ENCODE data around the gene KCNIP3.
"Not testable (repeated sequence)": the region's sequence is repeated elsewhere in the genome, so short reads cannot be mapped to it uniquely, and the experiment has no call there.

KCNIP3 gene

DNA sequence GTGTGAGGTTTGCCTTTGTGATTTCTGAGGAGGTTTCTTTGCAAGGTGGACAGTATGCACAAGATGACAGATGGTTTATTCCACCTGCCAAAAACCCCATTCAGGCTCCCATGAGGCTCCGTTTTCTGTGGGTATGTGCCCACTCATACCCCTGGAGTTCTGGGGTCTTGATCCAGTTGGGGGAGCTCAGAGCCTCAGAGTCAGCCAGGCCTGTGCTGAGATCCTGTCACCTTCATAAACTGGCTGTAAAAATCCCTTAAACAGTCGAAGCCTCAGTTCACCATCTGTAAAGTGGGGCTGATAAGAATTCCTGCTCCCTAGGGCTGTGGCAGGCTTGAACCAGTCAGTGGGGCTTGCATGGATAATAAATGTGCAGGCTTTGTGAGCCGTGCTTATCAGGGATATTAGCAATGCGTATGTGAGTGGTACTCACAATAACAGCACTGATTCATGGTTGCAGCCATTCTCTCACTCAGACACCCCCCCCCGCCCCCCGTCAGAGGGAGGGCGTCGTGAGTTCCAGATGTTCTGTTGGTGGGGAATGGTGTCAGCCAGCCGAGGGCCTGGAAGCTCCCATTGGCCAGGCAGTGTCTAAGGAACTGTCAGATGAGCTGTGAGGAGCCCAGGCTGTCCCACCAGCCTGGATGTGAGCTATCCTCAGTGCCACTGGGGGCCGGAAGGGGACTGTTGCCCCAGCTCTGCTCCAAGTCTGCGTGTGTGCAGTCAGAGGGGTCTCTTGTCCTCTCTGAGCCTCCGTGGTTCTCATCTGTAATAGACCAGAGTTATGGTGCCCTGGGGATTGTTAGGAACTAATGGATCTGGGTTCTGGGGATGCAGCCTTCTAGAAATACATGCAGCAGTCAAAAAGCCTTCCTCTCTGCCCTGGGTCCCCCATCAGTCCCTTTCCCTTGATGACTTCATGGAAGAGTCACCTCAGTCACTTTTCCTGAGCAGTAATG, 51.7 kb downstream of the KCNIP3 start:
- DNase-seq (ENCODE audit: low read depth in 2 of 2), result no peak

GRCh38 chr2:95349568-95350322, 52.6 kb downstream of the KCNIP3 start:
- no peak for DNase-seq (ENCODE audit: low read depth in 2 of 2)

- DNase-seq (ENCODE audit: low read depth in 2 of 2), result no peak
Measured at GRCh38 chr2:95350368-95350767, 53.2 kb downstream of the KCNIP3 start.

DNA sequence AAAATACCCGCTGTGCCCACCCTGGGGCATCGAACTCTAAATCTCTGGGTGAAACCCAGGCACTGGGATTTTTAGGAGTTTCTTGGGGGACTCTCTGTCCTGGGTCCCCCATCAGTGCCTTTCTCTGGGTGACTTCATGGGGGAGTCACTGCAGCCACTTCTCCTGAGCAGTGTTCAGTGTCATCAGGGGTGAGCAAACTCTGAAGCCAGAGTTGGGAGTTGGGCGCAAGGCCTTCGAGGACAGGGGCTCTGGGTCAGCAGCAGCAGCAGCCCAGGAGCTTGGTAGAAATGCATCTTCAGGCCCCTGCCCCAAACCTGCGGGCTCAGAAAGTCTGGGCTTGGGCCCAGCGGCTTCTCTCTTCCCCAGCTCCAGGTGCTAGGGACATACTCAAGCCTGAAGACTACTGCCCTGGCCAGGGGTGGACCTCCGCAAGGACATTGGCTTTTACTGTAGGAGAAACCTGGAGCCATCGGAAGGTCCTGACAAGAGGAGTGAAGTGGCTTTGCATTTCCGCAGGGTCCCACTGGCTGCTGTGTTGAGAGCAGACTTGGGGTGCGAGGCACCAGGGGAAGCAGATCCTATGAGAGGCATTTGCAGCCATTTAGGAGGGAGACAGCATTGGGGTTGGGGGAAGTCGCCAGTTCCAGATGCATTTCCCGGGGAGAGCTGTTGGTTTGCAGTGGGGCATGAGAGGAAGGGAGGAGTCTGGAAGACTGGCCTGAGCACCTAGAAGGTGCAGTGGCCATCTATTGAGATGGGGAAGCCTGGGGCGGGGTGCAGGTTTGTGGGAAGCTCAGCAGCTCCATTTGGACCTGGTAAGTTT, 53.8 kb downstream of the KCNIP3 start:
- DNase-seq (ENCODE audit: low read depth in 2 of 2), result no peak

DNA sequence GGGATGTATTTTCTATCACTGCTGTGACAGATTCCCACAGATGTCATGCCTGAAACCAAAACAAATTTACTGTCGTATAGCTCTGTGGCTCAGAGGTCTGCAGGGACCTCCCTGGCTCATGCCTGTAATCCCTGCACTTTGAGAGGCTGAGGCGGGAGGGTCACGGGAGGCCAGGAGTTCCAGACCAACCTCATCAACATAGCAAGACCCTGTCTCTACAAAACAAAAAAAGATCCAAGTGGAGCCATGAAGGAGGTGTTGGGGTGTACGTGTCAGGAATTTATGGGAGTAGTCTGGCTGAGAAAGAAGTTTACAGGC, 54.4 kb downstream of the KCNIP3 start:
- no peak for DNase-seq (ENCODE audit: low read depth in 2 of 2)

DNA sequence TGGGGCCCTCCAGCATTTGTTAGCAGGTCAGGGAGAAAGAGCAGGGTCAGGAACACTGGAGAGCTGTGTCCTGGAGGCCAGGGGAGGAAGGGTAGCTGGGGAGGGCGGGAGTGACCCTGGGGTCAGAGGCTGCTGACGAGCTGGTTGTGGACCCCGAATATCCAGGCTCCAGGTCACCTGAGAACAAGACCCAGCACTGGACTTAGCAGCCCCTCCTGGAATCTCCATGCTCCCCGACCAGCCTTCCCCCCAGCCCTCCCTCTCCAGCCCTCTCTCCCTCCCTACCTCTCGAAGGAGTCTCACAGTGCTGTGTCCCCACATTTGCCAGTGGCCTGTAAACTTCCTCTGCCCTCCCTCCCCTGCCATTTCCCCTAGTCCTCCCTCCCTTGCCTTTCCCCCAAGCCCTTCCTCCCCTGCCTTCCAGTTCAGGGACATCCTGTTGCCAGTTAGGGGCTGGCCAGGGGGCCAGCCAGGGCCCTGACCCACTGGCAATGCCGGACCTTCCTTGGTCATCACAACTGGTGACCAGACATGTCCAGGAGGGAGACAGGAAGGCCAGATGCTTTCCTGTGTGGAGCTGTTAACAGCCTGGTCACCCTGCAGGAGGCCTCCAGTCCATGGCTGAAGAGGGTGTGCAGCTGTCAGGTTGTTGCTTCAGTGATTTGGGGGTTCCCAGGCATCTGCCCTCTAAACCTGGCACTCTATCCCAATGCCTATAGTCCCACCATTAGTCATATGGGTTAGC, 55.3 kb downstream of the KCNIP3 start:
- DNase-seq (ENCODE audit: low read depth in 2 of 2), result no peak

DNA sequence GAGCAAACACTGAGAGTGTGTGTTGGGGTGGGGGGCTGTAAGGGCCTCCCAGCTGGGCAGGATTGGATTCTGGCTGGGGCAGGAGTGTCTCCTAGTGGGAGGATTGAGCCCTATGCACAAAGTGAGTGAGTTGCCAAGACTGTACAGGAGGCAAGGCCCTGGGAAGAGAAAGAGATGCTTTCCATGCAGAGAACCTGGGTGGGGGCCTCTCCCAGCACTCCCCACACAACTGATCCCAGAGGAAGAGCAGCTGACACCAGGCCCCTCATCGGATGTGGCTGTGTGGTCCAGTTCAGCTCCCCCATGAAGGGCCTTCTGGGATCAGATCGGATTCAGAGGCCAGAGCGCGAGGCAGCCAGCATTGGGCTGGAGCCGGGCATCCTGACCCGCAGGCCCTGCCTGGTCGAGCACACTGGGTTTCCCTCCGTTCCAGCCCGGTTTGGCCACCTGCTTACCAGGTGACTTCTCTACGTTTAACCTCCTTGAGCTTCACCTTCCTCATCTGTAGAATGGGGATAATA, 56.0 kb downstream of the KCNIP3 start:
- DNase-seq (ENCODE audit: low read depth in 2 of 2), result no peak

GRCh38 chr2:95353613-95354468, 56.7 kb downstream of the KCNIP3 start:
- no peak for DNase-seq (ENCODE audit: low read depth in 2 of 2)

DNA sequence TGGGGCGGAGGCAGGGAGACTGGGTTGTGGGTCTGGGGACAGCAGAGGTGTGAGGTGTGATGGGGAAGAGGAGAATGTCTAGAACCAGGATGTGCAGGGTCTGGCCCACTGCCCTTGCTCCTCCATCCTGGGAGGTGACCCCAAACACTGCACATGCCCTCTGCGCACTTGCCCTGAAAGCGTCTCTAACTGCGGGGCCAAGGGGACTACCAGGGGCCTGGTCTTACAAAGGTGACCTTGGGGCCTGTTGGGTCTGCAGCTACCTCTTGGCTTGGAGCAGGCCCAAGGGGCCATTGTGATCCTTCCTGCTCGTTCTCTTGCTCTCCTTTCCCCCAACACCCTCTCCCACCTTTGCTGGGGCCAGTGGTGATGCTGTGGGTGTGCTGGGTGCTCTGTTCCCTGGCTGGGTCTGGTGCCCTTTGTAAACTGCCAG, 57.3 kb downstream of the KCNIP3 start:
- no peak for DNase-seq (ENCODE audit: low read depth in 2 of 2)

- DNase-seq (ENCODE audit: low read depth in 2 of 2), result no peak
Measured at GRCh38 chr2:95354925-95355324, 57.8 kb downstream of the KCNIP3 start.

DNA sequence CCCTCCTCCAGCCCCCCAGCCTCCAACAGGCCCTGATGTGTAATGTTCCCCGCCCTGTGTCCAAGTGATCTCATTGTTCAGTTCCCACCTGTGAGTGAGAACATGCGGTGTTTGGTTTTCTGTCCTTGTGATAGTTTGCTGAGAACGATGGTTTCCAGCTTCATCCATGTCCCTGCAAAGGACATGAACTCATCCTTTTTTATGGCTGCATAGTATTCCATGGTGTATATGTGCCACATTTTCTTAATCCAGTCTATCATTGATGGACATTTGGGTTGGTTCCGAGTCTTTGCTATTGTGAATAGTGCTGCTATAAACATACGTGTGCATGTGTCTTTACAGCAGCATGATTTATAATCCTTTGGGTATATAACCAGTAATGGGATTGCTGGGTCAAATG, 58.3 kb downstream of the KCNIP3 start:
- not testable (repeated sequence) for DNase-seq (ENCODE audit: low read depth in 2 of 2)

DNA sequence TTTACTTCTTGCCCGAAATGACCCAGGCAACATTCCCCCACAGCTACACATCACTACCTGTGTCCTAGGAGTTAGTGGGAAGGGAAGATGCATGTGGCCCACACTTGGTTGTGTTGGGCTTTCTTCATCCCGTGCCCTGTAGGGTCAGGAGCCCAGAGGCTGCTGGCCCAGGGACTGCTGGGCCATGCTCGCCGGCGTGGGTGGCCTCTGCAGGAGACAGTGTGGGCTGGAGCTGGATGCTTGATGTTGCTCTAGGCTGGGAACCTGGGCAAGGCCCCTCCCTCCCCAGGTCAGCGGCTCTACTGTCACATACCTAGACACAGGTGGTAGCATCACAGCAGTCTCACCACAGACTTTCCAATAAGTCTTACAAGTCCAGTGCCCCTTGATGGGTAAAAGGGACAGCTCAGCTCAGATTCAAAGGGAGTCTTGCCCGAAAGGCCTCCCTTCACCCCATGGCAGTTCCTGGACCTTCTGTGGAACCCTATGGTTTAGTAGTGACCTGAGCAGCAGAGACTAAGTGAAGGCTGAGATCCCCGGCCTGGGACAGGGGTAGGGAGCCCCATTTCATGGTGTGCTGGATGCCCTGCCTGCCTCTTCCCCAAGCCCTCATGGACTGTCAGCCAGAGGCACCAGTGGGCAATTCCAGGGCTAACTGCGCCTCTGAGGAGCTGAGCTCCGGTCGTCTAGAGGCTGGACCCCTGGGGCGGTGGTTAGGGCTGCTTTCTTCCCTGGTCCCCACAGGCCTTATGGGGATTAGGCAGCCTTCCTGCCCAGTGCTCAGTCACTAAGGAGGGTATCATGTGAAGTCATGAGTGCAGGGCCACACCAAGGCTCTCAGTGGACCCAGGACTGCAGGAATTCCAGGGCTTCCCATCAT, 59.9 kb downstream of the KCNIP3 start:
- no peak for DNase-seq (ENCODE audit: low read depth in 2 of 2)

DNA sequence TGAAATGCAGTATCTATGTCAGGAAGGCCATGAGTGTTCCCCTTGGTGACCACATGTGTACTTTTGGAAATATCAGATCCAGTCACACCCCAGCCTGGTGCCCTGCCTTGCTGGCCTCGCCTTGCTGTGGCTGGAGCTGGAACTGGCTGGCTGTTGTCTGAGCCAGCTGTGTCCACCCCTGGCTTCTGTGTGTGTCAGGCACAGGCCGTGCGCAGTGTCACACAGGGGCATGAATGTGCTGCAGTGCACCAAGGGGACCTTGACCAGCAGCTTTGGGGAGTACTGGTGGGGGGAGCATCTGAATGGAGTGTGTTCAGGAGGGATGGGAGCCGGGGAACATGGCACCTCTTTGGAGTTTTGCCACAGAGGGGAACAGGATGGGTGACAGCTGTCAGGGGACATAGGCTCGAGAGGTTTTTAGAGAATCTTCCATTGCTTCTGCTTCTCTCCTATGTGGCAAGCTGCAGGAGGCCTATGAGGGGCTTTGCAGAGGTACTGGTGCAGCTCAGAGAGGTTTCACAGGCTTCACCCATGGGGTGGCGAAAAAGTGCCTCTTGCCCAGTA, 60.7 kb downstream of the KCNIP3 start:
- DNase-seq (ENCODE audit: low read depth in 2 of 2), result no peak

GRCh38 chr2:95359031-95359430, 61.9 kb downstream of the KCNIP3 start:
- no peak for DNase-seq (ENCODE audit: low read depth in 2 of 2)

GRCh38 chr2:95359501-95359930, 62.4 kb downstream of the KCNIP3 start:
- no peak for DNase-seq (ENCODE audit: low read depth in 2 of 2)

DNA sequence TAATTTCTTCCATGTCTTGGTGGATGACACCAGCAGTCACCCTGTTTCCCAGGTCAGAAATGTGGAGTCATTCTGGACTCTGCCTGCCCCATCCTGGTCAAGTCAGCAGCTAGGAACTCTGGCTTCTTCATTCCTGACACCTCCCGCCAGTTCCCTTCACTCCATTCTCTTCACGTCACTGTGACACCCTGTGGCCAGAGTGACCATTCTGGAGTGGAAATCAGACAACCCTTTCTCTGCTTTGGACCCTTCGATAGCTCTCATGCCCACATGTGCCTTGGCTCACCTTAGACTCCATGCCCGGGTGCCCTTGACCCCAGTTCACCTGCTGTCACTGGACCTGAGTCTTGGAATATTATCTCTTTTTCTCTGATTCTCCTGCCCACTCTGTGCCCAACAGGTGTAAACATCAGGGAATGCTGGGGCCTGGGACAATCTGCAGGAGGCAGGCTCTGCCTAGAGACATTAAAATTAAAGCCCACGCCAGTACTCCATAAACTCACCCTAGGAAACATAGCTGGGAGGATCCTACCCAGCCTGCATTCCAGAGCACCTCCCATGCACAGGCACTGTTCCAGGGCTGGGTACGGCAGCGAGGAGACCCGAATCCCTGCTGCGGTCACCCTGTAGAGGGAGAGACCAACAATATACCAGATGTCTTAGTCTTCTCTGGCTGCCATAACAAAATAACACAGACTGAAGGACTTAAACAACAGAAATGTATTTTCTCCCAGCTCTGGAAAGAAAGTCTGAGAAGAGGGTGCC, 64.3 kb downstream of the KCNIP3 start:
- DNase-seq (ENCODE audit: low read depth in 2 of 2), result no peak

- no peak for DNase-seq (ENCODE audit: low read depth in 2 of 2)
Measured at GRCh38 chr2:95362486-95362885, 65.3 kb downstream of the KCNIP3 start.

DNA sequence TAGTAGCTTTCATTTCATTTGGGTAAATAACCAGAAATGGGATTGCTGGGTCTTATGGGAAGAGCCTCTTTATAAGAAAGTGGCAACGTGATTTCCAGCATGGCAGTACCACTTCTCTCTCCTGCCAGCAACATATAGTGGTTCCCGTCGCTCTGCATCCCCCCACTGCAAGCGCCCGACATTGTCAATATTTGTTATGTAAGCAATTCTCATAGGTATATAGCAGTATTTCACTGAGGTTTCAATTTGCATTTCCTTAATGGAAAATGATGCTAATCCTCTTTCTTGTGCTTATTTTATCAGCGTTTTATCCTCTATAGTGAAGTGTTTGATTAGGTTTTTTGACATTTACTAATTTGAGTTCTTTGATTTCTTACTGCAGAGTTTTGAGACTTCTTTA, 69.4 kb downstream of the KCNIP3 start:
- no peak for DNase-seq (ENCODE audit: low read depth in 2 of 2)
